Neural progenitor cell (in vitro differentiated cells): Measurements from ENCODE around the gene EDIL3. TPM values are rescaled to one million over a fixed set of nuclear protein-coding genes. Genes with fewer than 3 reads are reported as not detected.

Experiments used
- DNase-seq: peaks from one replicate; pipeline ENCODE4 v3.0.0-alpha.2; 2016; ENCODE audit warnings: low spot score
- H2AFZ ChIP-seq: fragments of 200-600 bp; sonication (generic); replicated peaks from 2 replicates; pipeline ENCODE4 v1.6.1; 2016; ENCODE audit warnings: antibody characterized with exemption
- H3F3A ChIP-seq: fragments of 200-600 bp; sonication (generic); 2 replicates; pipeline ENCODE4 v1.6.1; 2016; ENCODE audit warnings: antibody characterized with exemption, low read depth
- H3K27ac ChIP-seq: fragments of 200-600 bp; sonication (generic); 2 replicates; pipeline ENCODE4 v1.5.1; 2016; ENCODE audit warnings: mild to moderate bottlenecking
- H3K27me3 ChIP-seq: fragments of 200-600 bp; sonication (generic); 2 replicates; pipeline ENCODE4 v1.6.1; 2016; ENCODE audit warnings: mild to moderate bottlenecking, moderate library complexity
- H3K36me3 ChIP-seq: fragments of 200-600 bp; sonication (generic); 2 replicates; pipeline ENCODE4 v1.5.1; 2016
- H3K4me1 ChIP-seq: fragments of 200-600 bp; sonication (generic); 2 replicates; pipeline ENCODE4 v1.6.1; 2016; ENCODE audit warnings: mixed run types
- H3K4me2 ChIP-seq: fragments of 200-600 bp; sonication (generic); 2 replicates; pipeline ENCODE4 v1.6.1; 2016
- H3K4me3 ChIP-seq: fragments of 200-600 bp; sonication (generic); 2 replicates; pipeline ENCODE4 v1.5.1; 2016
- H3K79me2 ChIP-seq: fragments of 200-600 bp; sonication (generic); 2 replicates; pipeline ENCODE4 v1.6.1; 2016; ENCODE audit warnings: low read depth
- H3K9ac ChIP-seq: fragments of 200-600 bp; sonication (generic); 2 replicates; pipeline ENCODE4 v1.6.1; 2016
- H3K9me3 ChIP-seq: fragments of 200-600 bp; sonication (generic); 2 replicates; pipeline ENCODE4 v1.5.1; 2016; ENCODE audit warnings: low read depth
- H4K20me1 ChIP-seq: fragments of 200-600 bp; sonication (generic); 2 replicates; pipeline ENCODE4 v1.6.1; 2016; ENCODE audit warnings: low read depth
- H3K27ac Mint-ChIP-seq: 3 replicates; pipeline ENCODE4 v1.8.0; 2021; ENCODE audit warnings: mixed read lengths
- H3K27me3 Mint-ChIP-seq: 2 replicates; pipeline ENCODE4 v1.8.0; 2022; ENCODE audit warnings: low read depth, mild to moderate bottlenecking, inconsistent platforms, moderate library complexity, mixed read lengths; ENCODE audit not compliant: insufficient read depth
- H3K36me3 Mint-ChIP-seq: 3 replicates; pipeline ENCODE4 v1.8.0; 2021; ENCODE audit warnings: mixed read lengths
- H3K4me1 Mint-ChIP-seq: 3 replicates; pipeline ENCODE4 v1.8.0; 2021; ENCODE audit warnings: mixed read lengths
- H3K4me3 Mint-ChIP-seq: 3 replicates; pipeline ENCODE4 v1.8.0; 2021; ENCODE audit warnings: mild to moderate bottlenecking, moderate library complexity, mixed read lengths
- H3K9me3 Mint-ChIP-seq: 3 replicates; pipeline ENCODE4 v1.8.0; 2020; ENCODE audit warnings: mixed read lengths
- CTCF ChIP-seq: fragments of 200-600 bp; sonication (generic); IDR thresholded peaks from 2 replicates; pipeline ENCODE4 v1.5.1; 2017; ENCODE audit warnings: antibody characterized with exemption, mild to moderate bottlenecking
- EZH2 ChIP-seq: fragments of 200-600 bp; sonication (generic); IDR thresholded peaks from 2 replicates; pipeline ENCODE4 v1.6.1; 2017; ENCODE audit warnings: antibody characterized with exemption, mild to moderate bottlenecking, moderate library complexity
- EZH2phosphoT487 ChIP-seq: fragments of 200-600 bp; sonication (generic); IDR thresholded peaks from 2 replicates; pipeline ENCODE4 v1.6.1; 2017; ENCODE audit warnings: antibody characterized with exemption
- total RNA-seq: library from RNA; depleted of rRNA; stranded (reverse); fragments of >200 nt; gene quantifications from 2 replicates; pipeline ENCODE4 v1.2.3, GENCODE V29; 2015; ENCODE audit warnings: low replicate concordance

Gene EDIL3
- total RNA-seq, 1 donor from 2014 or later = 13.8 TPM

GRCh38 chr5:84370176-84370575, 14.5 kb downstream of the EDIL3 start:
- no peaks in the 10 kb centered on the region for H3K27me3 ChIP-seq
- no peaks in the 10 kb centered on the region for H3K4me1 ChIP-seq
- H3F3A ChIP-seq = no peaks in the 10 kb centered on the region
- no peak for TF ChIP-seq EZH2phosphoT487
- TF ChIP-seq EZH2 = no peak
- no peak for TF ChIP-seq CTCF
- no peaks in the 10 kb centered on the region for H3K36me3 Mint-ChIP-seq
- H2AFZ ChIP-seq = no peak overlapping the region
- H3K79me2 ChIP-seq = no peaks in the 10 kb centered on the region
- peaks cover 4% of the 10 kb centered on the region for H3K4me1 Mint-ChIP-seq
- H3K4me2 ChIP-seq = no peak overlapping the region
- H3K27me3 Mint-ChIP-seq = peaks cover 3% of the 10 kb centered on the region
- no peak overlapping the region for H3K27ac ChIP-seq
- H3K9ac ChIP-seq = no peak overlapping the region
- no peaks in the 10 kb centered on the region for H3K9me3 ChIP-seq
- H3K4me3 ChIP-seq = no peak overlapping the region
- no peak for DNase-seq
- H4K20me1 ChIP-seq = no peaks in the 10 kb centered on the region
- H3K9me3 Mint-ChIP-seq = no peaks in the 10 kb centered on the region
- no peak overlapping the region for H3K4me3 Mint-ChIP-seq
- H3K36me3 ChIP-seq = no peaks in the 10 kb centered on the region
- no peak overlapping the region for H3K27ac Mint-ChIP-seq

GRCh38 chr5:84364043-84364442, 20.6 kb downstream of the EDIL3 start:
- no peak overlapping the region for H3K4me3 ChIP-seq
- Mint-ChIP-seq H3K4me1 (peaks cover 4% of the 10 kb centered on the region), H3K36me3 (no peaks in the 10 kb centered on the region), H3K4me3 (no peak overlapping the region), H3K27me3 (no peaks in the 10 kb centered on the region), H3K27ac (no peak overlapping the region), H3K9me3 (no peaks in the 10 kb centered on the region)
- no peaks in the 10 kb centered on the region for H3F3A ChIP-seq
- H3K79me2 ChIP-seq = no peaks in the 10 kb centered on the region
- H3K4me1 ChIP-seq = no peaks in the 10 kb centered on the region
- no peaks in the 10 kb centered on the region for H4K20me1 ChIP-seq
- H3K9ac ChIP-seq = no peak overlapping the region
- H2AFZ ChIP-seq = no peak overlapping the region
- no peaks in the 10 kb centered on the region for H3K36me3 ChIP-seq
- H3K27ac ChIP-seq = no peak overlapping the region
- TF ChIP-seq EZH2 (no peak), CTCF (no peak), EZH2phosphoT487 (no peak)
- H3K4me2 ChIP-seq = no peak overlapping the region
- no peak for DNase-seq
- no peaks in the 10 kb centered on the region for H3K27me3 ChIP-seq
- no peaks in the 10 kb centered on the region for H3K9me3 ChIP-seq

- Histone ChIP-seq H3K9me3 (no peaks in the 10 kb centered on the region), H2AFZ (no peak overlapping the region), H3K4me2 (no peak overlapping the region), H3K79me2 (no peaks in the 10 kb centered on the region), H3K4me1 (no peaks in the 10 kb centered on the region), H3K4me3 (no peak overlapping the region), H3F3A (no peaks in the 10 kb centered on the region), H3K9ac (no peak overlapping the region), H3K27me3 (no peaks in the 10 kb centered on the region), H3K36me3 (no peaks in the 10 kb centered on the region), H4K20me1 (no peaks in the 10 kb centered on the region), H3K27ac (no peak overlapping the region)
- no peak for TF ChIP-seq EZH2phosphoT487
- TF ChIP-seq EZH2 = no peak
- TF ChIP-seq CTCF = no peak
- Mint-ChIP-seq H3K27ac (no peak overlapping the region), H3K4me1 (peaks cover 4% of the 10 kb centered on the region), H3K9me3 (no peaks in the 10 kb centered on the region), H3K36me3 (no peaks in the 10 kb centered on the region), H3K4me3 (no peak overlapping the region), H3K27me3 (no peaks in the 10 kb centered on the region)
- DNase-seq = no peak
These were observed 22.5 kb downstream of the EDIL3 start for GRCh38 chr5:84362061-84362720.
